Measurements from ENCODE around the gene NFIX.

- TF ChIP-seq CTCF (IDR thresholded peaks at IDR 0.05) (no peak), POLR2AphosphoS5 (IDR thresholded peaks at IDR 0.05) (no peak)
These were observed 62.5 kb downstream of the NFIX start for GRCh38 chr19:13057744-13058143.
